Left lung (tissue), 10 donors: ENCODE results near the gene MASP2. TPM values are rescaled to one million over a fixed set of nuclear protein-coding genes. Genes with fewer than 3 reads are reported as not detected.
"Not testable (repeated sequence)": the region's sequence is repeated elsewhere in the genome, so short reads cannot be mapped to it uniquely, and the experiment has no call there.

Experiments used
- ATAC-seq: fragments of 200-7000 bp; cut with Tn5 transposase; one replicate; pipeline ENCODE4 v1.9.1; 2020; ENCODE audit warnings: moderate library complexity
- DNase-seq, 4 donors: peaks; one replicate each; pipeline ENCODE4 v3.0.0-alpha.2; 2013 to 2020
- H3K27ac ChIP-seq, 2 donors: fragments of 200-600 bp; sonication (generic) in 1 of 2; one replicate each; pipeline versions ENCODE4 v1.5.0 to v1.8.0; 2020 to 2021
- H3K27me3 ChIP-seq, 2 donors: fragments of 200-600 bp; sonication (generic) in 1 of 2; one replicate each; pipeline versions ENCODE4 v1.5.0 to v1.8.0; 2020 to 2021
- H3K36me3 ChIP-seq, 2 donors: fragments of 200-600 bp; sonication (generic) in 1 of 2; one replicate each; pipeline versions ENCODE4 v1.5.0 to v1.8.0; 2020 to 2021
- H3K4me1 ChIP-seq, 2 donors: fragments of 200-600 bp; one replicate each; pipeline ENCODE4 v1.8.0; 2021
- H3K4me3 ChIP-seq, 2 donors: fragments of 200-600 bp; sonication (generic) in 1 of 2; one replicate each; pipeline versions ENCODE4 v1.5.0 to v1.8.0; 2020 to 2021; ENCODE audit warnings: mild to moderate bottlenecking in 1 of 2
- H3K9me3 ChIP-seq, 2 donors: fragments of 200-600 bp; sonication (generic) in 1 of 2; one replicate each; pipeline versions ENCODE4 v1.5.0 to v1.8.0; 2020 to 2021
- intact Hi-C, 2 donors: fragments of 100-400 bp; cut with DNase I; formaldehyde crosslinking; loops; one replicate each; pipeline versions ENCODE4 v1.11.2 to v1.14.2; 2022
- polyA plus RNA-seq, 6 donors: library from polyadenylated mRNA; unstranded; fragments of 120-200 nt; gene quantifications; one replicate each; pipeline ENCODE4 v1.2.1, GENCODE V29; 2013; ENCODE audit not compliant: insufficient read length in 6 of 6
- total RNA-seq, 2 donors: library from RNA; stranded (reverse); fragmentation: NEBNext Ultra II Directional; extraction: Animal tissue kit (Norgen Biotek cat#: 25700); gene quantifications; one replicate each; pipeline ENCODE4 v1.2.1, GENCODE V29; 2021
- TF ChIP-seq, protein P1 (sequence below), 2 donors: fragments of 200-600 bp; sonication (generic) in 1 of 2; IDR thresholded peaks; one replicate each; pipeline versions ENCODE4 v1.5.0 to v1.8.0; 2021; ENCODE audit warnings: antibody characterized with exemption in 2 of 2
- donor health status: DM: no; HTN: yes; CAD: no.
- donor health status: DM: no; HTN: no; CAD: no.

Gene MASP2
- total and polyA plus RNA-seq, 8 donors = 8.9 to 12.3 (median 10.9) TPM; not detected in 2

DNA sequence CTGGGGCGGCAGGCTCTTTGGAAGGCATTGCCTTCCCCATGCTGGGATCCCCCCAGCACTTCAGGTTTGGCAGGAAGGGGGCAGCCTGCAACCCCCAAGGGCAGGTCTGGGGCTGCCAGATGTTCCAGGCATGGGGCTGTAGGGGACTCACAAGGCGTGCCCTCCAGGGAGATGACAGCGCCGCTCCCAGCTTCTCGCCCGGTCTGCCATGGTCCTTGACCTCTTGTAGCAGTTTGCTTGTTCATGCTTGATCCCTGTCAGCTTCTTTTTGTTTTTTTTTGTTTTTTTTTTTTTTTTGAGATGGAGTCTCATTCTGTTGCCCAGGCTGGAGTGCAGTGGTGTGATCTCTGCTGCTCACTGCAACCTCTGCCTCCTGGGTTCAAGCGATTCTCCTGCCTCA lies 56.2 kb downstream of the MASP2 start:
- ATAC-seq (no peak), DNase-seq (no peak)
- H3K27me3 ChIP-seq = no peaks in the 10 kb centered on the region
- TF ChIP-seq, protein P1, sequence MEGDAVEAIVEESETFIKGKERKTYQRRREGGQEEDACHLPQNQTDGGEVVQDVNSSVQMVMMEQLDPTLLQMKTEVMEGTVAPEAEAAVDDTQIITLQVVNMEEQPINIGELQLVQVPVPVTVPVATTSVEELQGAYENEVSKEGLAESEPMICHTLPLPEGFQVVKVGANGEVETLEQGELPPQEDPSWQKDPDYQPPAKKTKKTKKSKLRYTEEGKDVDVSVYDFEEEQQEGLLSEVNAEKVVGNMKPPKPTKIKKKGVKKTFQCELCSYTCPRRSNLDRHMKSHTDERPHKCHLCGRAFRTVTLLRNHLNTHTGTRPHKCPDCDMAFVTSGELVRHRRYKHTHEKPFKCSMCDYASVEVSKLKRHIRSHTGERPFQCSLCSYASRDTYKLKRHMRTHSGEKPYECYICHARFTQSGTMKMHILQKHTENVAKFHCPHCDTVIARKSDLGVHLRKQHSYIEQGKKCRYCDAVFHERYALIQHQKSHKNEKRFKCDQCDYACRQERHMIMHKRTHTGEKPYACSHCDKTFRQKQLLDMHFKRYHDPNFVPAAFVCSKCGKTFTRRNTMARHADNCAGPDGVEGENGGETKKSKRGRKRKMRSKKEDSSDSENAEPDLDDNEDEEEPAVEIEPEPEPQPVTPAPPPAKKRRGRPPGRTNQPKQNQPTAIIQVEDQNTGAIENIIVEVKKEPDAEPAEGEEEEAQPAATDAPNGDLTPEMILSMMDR (IDR thresholded peaks at IDR 0.05) = no peak
- no peaks in the 10 kb centered on the region for H3K36me3 ChIP-seq
- intact Hi-C loops = no loop called here
- no peak overlapping the region for H3K4me3 ChIP-seq
- no peaks in the 10 kb centered on the region for H3K4me1 ChIP-seq
- H3K9me3 ChIP-seq = no peaks in the 10 kb centered on the region
- H3K27ac ChIP-seq = no peak overlapping the region

DNA sequence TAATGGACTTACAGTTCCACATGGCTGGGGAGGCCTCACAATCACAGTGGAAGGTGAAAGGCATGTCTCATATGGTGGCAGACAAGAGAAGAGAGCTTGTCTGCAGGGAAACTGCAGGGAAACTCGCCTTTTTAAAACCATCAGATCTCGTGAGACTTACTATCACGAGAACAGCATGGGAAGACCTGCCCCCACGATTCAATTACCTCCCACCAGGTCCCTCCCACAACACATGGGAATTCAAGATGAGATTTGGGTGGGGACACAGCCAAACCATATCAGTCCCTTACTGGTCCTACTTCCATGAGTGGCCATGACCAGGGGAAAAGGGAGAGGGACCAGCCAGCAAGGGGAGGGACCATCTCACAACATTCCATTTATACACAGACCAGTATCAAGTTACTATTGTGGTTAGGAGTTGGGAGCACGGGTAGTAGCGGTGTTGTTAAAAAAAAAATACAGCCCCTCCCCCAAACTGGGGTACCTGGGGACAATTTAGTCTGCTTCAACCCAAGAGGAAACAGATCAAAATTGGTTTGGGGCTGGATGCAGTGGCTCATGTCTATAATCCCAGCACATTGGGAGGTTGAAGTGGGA lies 57.0 kb downstream of the MASP2 start:
- H3K27me3 ChIP-seq, H3K4me1 ChIP-seq, H3K36me3 ChIP-seq, DNase-seq, H3K4me3 ChIP-seq, H3K9me3 ChIP-seq, H3K27ac ChIP-seq, intact Hi-C loops, ATAC-seq: not testable (repeated sequence)

DNA sequence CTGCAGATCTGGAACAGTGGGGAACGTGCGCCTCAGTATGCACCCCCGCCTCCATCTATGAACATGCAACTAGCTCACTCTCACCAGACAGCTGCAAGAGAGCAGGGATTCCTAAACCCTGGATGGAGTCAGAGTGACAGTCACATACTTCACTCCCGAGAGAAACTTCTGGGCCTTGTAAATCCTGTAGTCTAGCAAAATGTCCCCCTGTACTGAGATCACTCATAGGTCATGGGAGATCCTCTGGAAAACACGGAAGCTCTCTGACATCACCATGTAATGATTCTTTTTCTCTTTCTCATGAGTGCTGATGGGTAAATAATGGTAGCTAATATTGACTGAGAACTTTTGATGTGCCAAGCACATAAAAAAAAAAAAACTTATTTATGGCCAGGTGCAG lies 57.9 kb downstream of the MASP2 start:
- no peaks in the 10 kb centered on the region for H3K36me3 ChIP-seq
- no peaks in the 10 kb centered on the region for H3K4me1 ChIP-seq
- ATAC-seq = no peak
- no peak for DNase-seq
- TF ChIP-seq, protein P1 (IDR thresholded peaks at IDR 0.05) = no peak
- intact Hi-C loops = no loop called here
- H3K27ac ChIP-seq = no peak overlapping the region
- H3K9me3 ChIP-seq = no peaks in the 10 kb centered on the region
- H3K27me3 ChIP-seq = no peaks in the 10 kb centered on the region
- H3K4me3 ChIP-seq = no peak overlapping the region

DNA sequence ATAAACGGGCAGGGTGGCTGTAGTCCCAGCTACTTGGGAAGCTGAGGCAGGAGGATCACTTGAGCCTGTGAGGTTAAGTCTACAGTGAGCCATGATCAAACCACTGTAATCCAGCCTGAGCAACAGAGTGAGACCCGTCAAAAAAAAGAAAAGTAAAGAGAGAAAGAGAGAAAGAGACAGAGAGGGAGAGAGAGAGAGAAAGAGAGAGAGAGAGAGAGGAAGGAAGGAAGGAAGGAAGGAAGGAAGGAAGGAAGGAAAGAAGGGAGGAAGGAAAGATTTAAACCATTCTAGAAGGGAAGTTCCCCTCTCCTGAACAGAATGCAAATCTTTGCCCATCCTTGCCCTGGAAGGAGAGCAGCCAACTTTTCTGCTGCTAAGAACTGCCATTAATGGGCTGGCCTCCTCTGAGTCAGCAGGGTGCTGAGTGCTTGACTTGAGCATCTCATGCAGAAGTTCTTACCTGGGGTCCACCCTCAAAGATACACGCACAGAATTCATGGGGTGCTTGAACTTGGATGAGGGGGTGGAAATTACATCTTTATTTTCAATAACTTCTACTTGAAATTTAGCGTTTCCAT lies 59.1 kb downstream of the MASP2 start:
- DNase-seq (no peak), ATAC-seq (no peak)
- intact Hi-C loops = no loop called here
- TF ChIP-seq, protein P1 (IDR thresholded peaks at IDR 0.05) = no peak
- H3K36me3 ChIP-seq = no peaks in the 10 kb centered on the region
- H3K4me3 ChIP-seq = no peak overlapping the region
- H3K27me3 ChIP-seq = no peaks in the 10 kb centered on the region
- H3K4me1 ChIP-seq = no peaks in the 10 kb centered on the region
- no peak overlapping the region for H3K27ac ChIP-seq
- H3K9me3 ChIP-seq = no peaks in the 10 kb centered on the region

DNA sequence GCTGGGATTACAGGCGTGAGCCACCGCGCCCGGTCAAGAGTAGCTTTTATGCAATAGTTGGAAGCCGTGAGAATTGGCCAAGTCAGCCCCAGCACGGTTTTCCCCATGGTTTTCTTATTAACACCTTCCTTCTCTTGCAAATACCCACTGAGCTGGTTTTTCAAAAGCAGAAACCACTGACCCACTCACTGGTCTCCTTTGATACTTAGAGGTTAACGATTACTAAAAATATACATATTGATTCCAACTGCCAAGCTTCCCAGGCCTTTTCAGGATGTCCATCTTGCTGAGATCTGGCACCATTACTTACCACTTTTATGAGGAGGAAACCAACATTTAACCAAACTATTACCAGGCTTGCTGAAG lies 60.5 kb downstream of the MASP2 start:
- Histone ChIP-seq H3K9me3 (no peaks in the 10 kb centered on the region), H3K27me3 (no peaks in the 10 kb centered on the region), H3K36me3 (no peaks in the 10 kb centered on the region), H3K4me1 (no peaks in the 10 kb centered on the region), H3K27ac (no peak overlapping the region), H3K4me3 (no peak overlapping the region)
- ATAC-seq (no peak), DNase-seq (no peak)
- intact Hi-C loops = no loop called here
- TF ChIP-seq, protein P1 (IDR thresholded peaks at IDR 0.05) = no peak
